Vagina (tissue), 2 donors: ENCODE results near the gene TESPA1. TPM values are rescaled to one million over a fixed set of nuclear protein-coding genes. Genes with fewer than 3 reads are reported as not detected.

Source experiments
- DNase-seq, 2 donors: peaks; one replicate each; pipeline ENCODE4 v3.0.0-alpha.2; 2017; ENCODE audit errors: extremely low spot score in 2 of 2
- H3K27ac ChIP-seq: fragments of 200-600 bp; sonication (generic); one replicate; pipeline ENCODE4 v1.5.1; 2019
- H3K27me3 ChIP-seq: fragments of 200-600 bp; sonication (generic); one replicate; pipeline ENCODE4 v1.5.1; 2019
- H3K36me3 ChIP-seq, 2 donors: fragments of 200-600 bp; sonication (generic); one replicate each; pipeline ENCODE4 v1.5.1; 2017 to 2019
- H3K4me1 ChIP-seq: fragments of 200-600 bp; sonication (generic); one replicate; pipeline ENCODE4 v1.5.1; 2019
- H3K4me3 ChIP-seq, 2 donors: fragments of 200-600 bp; sonication (generic); 1 replicate in 1 of 2; 2 replicates in 1 of 2; pipeline ENCODE4 v1.5.1; 2016 to 2019
- H3K9me3 ChIP-seq: fragments of 200-600 bp; sonication (generic); one replicate; pipeline ENCODE4 v1.5.1; 2019
- CTCF ChIP-seq, 3 experiments: fragments of 450-650 bp in 2 of 3; fragments of 200-600 bp in 1 of 3; sonication (generic) in 1 of 3; IDR thresholded peaks; one replicate each; pipeline ENCODE4 v1.5.1; 2017 to 2019; ENCODE audit warnings: antibody characterized with exemption in 3 of 3, mild to moderate bottlenecking in 2 of 3, moderate library complexity in 2 of 3
- POLR2A ChIP-seq, 2 donors: fragments of 450-650 bp; IDR thresholded peaks; one replicate each; pipeline ENCODE4 v1.6.1; 2017; ENCODE audit warnings: antibody characterized with exemption in 2 of 2, mild to moderate bottlenecking in 2 of 2, moderate library complexity in 2 of 2
- POLR2AphosphoS5 ChIP-seq, 2 donors: sonication (generic); formaldehyde crosslinking; IDR thresholded peaks; one replicate each; pipeline ENCODE4 v1.9.0; 2017; ENCODE audit warnings: antibody characterized with exemption in 2 of 2, mild to moderate bottlenecking in 2 of 2, low read depth in 1 of 2; ENCODE audit not compliant: insufficient read depth in 1 of 2
- intact Hi-C: fragments of 100-400 bp; cut with DNase I; formaldehyde crosslinking; loops from one replicate; pipeline ENCODE4 v1.15.1; 2023
- total RNA-seq: library from RNA; depleted of rRNA; stranded (reverse); fragments of >200 nt; gene quantifications from one replicate; pipeline ENCODE4 v1.2.3, GENCODE V29; 2016

The TESPA1 gene
- total RNA-seq, 1 donor from 2014 or later: 2.5 TPM

GRCh38 chr12:54934419-54934818 is 50.1 kb downstream of the TESPA1 start:
- Histone ChIP-seq H3K9me3 (no peaks in the 10 kb centered on the region), H3K4me3 (no peak overlapping the region), H3K27ac (no peak overlapping the region), H3K27me3 (no peaks in the 10 kb centered on the region), H3K4me1 (peaks cover 9% of the 10 kb centered on the region), H3K36me3 (no peaks in the 10 kb centered on the region)
- intact Hi-C loops: no loop called here
- TF ChIP-seq POLR2A (IDR thresholded peaks at IDR 0.05) (no peak), POLR2AphosphoS5 (IDR thresholded peaks at IDR 0.05; ENCODE audit: insufficient read depth in 1 of 2, low read depth in 1 of 2) (no peak), CTCF (IDR thresholded peaks at IDR 0.05) (no peak)
- DNase-seq: no peak

GRCh38 chr12:54933376-54933775 is 51.2 kb downstream of the TESPA1 start:
- no peaks in the 10 kb centered on the region for H3K27me3 ChIP-seq
- no peaks in the 10 kb centered on the region for H3K9me3 ChIP-seq
- DNase-seq: no peak
- intact Hi-C loops: no loop called here
- peaks cover 9% of the 10 kb centered on the region for H3K4me1 ChIP-seq
- TF ChIP-seq CTCF (IDR thresholded peaks at IDR 0.05): no peak
- no peak for TF ChIP-seq POLR2AphosphoS5 (IDR thresholded peaks at IDR 0.05; ENCODE audit: insufficient read depth in 1 of 2, low read depth in 1 of 2)
- TF ChIP-seq POLR2A (IDR thresholded peaks at IDR 0.05): no peak
- no peak overlapping the region for H3K27ac ChIP-seq
- no peak overlapping the region for H3K4me3 ChIP-seq
- no peaks in the 10 kb centered on the region for H3K36me3 ChIP-seq

- H3K4me1 ChIP-seq: peaks cover 9% of the 10 kb centered on the region
Observed at GRCh38 chr12:54932691-54933090, 51.9 kb downstream of the TESPA1 start.

GRCh38 chr12:54932038-54932437 is 52.5 kb downstream of the TESPA1 start:
- no peaks in the 10 kb centered on the region for H3K9me3 ChIP-seq
- H3K36me3 ChIP-seq: no peaks in the 10 kb centered on the region
- peaks cover 9% of the 10 kb centered on the region for H3K4me1 ChIP-seq
- H3K27me3 ChIP-seq: no peaks in the 10 kb centered on the region
- no peak overlapping the region for H3K4me3 ChIP-seq
- DNase-seq: no peak
- H3K27ac ChIP-seq: no peak overlapping the region
- no peak for TF ChIP-seq POLR2A (IDR thresholded peaks at IDR 0.05)
- intact Hi-C loops: no loop called here

More at GRCh38 chr12:54932691-54933090, 51.9 kb downstream of the TESPA1 start:
- no peak for DNase-seq
- Histone ChIP-seq H3K27ac (no peak overlapping the region), H3K27me3 (no peaks in the 10 kb centered on the region), H3K36me3 (no peaks in the 10 kb centered on the region), H3K9me3 (no peaks in the 10 kb centered on the region), H3K4me3 (no peak overlapping the region)
- TF ChIP-seq CTCF (IDR thresholded peaks at IDR 0.05) (no peak), POLR2A (IDR thresholded peaks at IDR 0.05) (no peak), POLR2AphosphoS5 (IDR thresholded peaks at IDR 0.05; ENCODE audit: insufficient read depth in 1 of 2, low read depth in 1 of 2) (no peak)
- intact Hi-C loops: no loop called here

GRCh38 chr12:54929998-54930397 is 54.6 kb downstream of the TESPA1 start:
- DNase-seq: no peak
- H3K9me3 ChIP-seq: no peaks in the 10 kb centered on the region
- peaks cover 9% of the 10 kb centered on the region for H3K4me1 ChIP-seq
- H3K27ac ChIP-seq: no peak overlapping the region
- intact Hi-C loops: no loop called here
- no peaks in the 10 kb centered on the region for H3K36me3 ChIP-seq
- no peak overlapping the region for H3K4me3 ChIP-seq
- no peak for TF ChIP-seq CTCF (IDR thresholded peaks at IDR 0.05)
- TF ChIP-seq POLR2A (IDR thresholded peaks at IDR 0.05): no peak
- no peak for TF ChIP-seq POLR2AphosphoS5 (IDR thresholded peaks at IDR 0.05; ENCODE audit: insufficient read depth in 1 of 2, low read depth in 1 of 2)
- no peaks in the 10 kb centered on the region for H3K27me3 ChIP-seq

- H3K27me3 ChIP-seq: no peaks in the 10 kb centered on the region
- no peaks in the 10 kb centered on the region for H3K36me3 ChIP-seq
- H3K9me3 ChIP-seq: no peaks in the 10 kb centered on the region
- DNase-seq: no peak
- intact Hi-C loops: no loop called here
- H3K4me1 ChIP-seq: no peaks in the 10 kb centered on the region
- H3K4me3 ChIP-seq: no peak overlapping the region
- no peak overlapping the region for H3K27ac ChIP-seq
- TF ChIP-seq CTCF (IDR thresholded peaks at IDR 0.05): no peak
Observed at GRCh38 chr12:54926246-54926645, 58.3 kb downstream of the TESPA1 start.
